ENCODE data around the gene CCDC192.

- no peak for TF ChIP-seq CTCF (IDR thresholded peaks at IDR 0.05)
- TF ChIP-seq POLR2A (IDR thresholded peaks at IDR 0.05) = no peak
- TF ChIP-seq POLR2AphosphoS5 (IDR thresholded peaks at IDR 0.05) = no peak
These were observed 266.9 kb downstream of the CCDC192 start for GRCh38 chr5:127970081-127970480.

Measured in transverse colon (tissue), 4 donors.